DMS79 treated with DMSO at 0.1 percent for 48 hours (cell line): ENCODE results near the gene OR51G2.
"Not testable (repeated sequence)": the region's sequence is repeated elsewhere in the genome, so short reads cannot be mapped to it uniquely, and the experiment has no call there.

Experiments used
- DNase-seq: peaks from one replicate; lab custom pipeline; 2025; lab: John Stamatoyannopoulos, UW

The OR51G2 gene

GRCh38 chr11:4919250-4919649 is at the start of gene OR51G2:
TSS of gene OR51G2 (minus strand) at chr11:4919350. CDS start at chr11:4915663, 3,687 bp downstream.
- no peak for DNase-seq

- DNase-seq: no peak
Measured at GRCh38 chr11:4962816-4963215, 43.7 kb upstream of the OR51G2 start.

DNA sequence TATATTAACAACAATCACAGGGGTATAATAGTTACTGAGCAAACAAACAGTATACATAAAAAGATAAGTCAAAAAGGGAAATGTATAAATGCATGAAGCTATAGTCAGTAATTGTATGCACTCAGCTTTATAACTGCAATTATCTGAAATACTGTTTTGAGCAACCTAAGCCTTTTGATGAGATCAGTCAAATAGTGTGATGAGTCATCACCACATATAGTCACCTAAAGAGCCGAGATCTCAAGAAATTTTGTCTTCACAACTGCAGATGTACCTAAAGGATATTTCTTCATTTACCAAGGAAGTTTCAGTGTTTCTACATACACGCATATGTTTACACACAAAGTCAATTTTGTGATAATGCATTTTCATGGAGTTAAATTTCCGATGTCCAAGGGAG is 41.7 kb upstream of the OR51G2 start:
- no peak for DNase-seq

DNA sequence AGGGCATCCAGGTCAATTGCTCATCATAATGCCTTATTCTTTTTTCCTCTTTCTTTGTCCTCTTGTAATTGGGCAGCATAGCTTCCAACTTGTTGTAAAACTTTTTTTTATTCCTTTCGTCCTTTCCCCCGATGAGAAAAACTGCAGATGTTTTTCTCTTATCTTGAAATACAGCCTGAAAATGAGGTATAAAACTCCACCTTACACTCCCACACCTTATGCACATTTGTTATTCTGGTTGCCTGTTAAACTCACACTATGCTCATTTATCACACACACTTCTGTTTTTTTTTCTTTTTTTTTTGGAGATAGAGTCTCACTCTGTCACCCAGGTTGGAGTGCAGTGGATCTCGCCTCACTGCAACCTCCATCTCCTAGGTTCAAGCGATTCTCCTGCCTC is 38.2 kb upstream of the OR51G2 start:
- DNase-seq: no peak

DNA sequence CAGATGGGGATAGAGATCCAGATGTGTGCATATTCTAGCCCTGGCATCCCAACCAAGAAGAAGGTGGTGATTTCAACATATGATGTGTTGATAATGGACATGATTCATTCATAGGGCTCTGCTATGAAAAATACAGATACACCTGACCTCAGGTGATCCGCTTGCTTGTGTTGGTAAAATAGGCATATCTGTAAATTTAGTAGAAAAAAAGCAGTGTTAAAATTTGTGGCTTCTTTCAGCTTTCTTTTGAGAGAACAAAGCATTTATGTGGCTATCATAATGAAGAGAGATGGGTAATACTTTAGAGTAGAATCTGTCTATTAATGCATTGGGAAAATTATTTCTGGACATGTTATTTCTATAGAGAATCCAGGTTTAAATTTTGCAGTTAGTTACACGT is 36.5 kb upstream of the OR51G2 start, which contains the start of gene OR51A2:
TSS of gene OR51A2 (minus strand) at position 101 of the 400 bp plus-strand sequence. CDS start at position 101, 0 bp downstream.
- DNase-seq: not testable (repeated sequence)

DNA sequence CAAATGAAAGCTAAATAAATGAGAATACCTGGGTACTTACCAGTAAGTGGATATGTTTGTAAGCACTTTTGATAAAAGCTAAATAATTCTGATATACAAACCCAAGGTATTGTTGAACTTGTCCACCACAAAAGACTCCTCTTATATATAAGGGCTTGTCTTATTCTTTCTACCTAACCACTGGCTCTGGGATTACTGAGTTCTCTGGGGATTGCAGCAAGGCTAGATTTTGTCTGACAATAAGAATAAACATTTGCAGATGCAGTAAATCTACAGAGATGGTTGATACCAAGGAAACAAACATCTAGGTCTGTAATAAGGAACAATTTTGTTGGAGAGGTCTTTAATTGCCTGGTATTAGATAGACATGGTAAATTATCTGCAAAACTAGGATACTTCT is 28.4 kb upstream of the OR51G2 start, which contains the start of gene OR51A4:
TSS of gene OR51A4 (minus strand) at position 101 of the 400 bp plus-strand sequence. CDS start 505 bp downstream, outside the sequence.
- DNase-seq: no peak

GRCh38 chr11:4936745-4937144 is 17.6 kb upstream of the OR51G2 start:
- no peak for DNase-seq

GRCh38 chr11:4932751-4933150 is 13.6 kb upstream of the OR51G2 start:
- DNase-seq: no peak

DNA sequence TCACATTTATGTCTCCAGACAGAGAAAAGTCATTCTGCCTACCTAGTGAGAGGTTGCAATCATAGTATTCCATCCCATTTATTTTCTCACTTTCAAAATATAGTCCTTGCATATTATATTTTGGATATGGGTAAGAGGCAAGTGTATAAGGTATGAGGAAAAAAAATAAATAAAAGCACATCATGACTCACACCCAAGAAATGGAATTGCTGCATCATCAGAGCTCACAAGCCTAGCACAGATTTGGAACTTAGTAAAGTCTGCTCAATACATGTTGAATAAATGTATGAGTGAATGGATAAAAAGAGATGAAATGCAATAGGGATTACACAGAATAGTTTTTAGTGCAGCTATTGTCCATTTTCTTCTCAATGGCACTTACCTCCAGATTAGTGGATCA is 7.5 kb upstream of the OR51G2 start:
- DNase-seq: no peak

DNA sequence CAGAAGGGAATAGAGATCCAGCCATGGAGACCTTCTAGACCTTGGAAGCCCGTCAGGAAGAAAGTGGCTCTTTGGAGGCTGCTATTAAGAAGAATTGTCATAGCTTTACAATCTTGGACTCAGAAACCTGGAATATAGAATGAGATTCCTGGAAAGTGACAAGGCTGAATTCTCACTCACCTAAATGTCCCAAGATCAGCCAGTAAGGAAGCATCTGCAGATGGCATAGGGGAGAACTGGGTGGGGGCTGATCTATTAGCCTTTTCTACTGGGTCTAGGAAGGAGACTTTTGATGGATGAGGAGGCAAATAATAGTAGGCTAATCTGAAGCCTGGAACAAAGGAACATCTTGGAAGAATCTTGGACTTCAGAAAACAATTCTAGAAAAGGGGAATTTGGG is 5.1 kb upstream of the OR51G2 start, which contains the start of gene OR51G1:
TSS of gene OR51G1 (minus strand) at position 101 of the 400 bp plus-strand sequence. CDS start at position 101, 0 bp downstream.
- DNase-seq: no peak

DNA sequence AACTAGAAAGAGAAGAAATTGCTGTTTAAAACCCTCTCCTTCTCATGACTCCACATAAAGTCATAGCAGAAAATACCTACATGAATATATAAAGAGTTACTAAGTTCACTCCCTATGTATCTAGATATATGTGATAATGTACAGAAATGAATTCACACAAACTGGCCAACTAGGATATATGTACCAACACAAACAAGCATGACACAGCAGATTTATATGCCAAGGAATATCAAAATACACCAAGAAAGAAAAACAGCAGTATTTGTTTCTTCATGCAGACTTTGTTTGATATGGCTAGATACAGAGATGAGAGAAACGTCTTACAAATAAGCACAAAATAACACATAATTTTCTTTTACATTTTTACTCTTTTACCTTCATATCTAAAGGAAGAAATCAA is 3.2 kb upstream of the OR51G2 start:
- no peak for DNase-seq

GRCh38 chr11:4921796-4922195 is 2.6 kb upstream of the OR51G2 start:
- DNase-seq: no peak

DNA sequence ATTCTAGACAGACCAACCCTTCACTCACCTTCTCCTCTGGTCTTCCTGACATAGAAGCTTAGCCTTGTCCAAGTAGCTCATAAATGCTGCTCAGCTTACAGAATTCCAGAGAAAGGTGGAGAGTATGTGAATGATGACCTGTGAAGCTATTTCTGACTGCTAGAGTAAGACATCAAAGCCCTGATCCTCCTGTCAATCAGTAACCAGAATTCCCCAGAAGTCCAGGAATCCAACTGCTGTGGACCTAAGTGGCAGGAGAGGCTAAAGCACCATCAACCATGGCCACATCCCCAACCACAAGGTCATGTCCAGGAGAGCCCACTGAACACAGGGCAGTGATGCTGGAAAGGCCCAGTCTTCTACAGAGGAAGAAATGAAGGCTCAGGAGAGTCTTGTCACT is 2.6 kb downstream of the OR51G2 start:
- no peak for DNase-seq

DNA sequence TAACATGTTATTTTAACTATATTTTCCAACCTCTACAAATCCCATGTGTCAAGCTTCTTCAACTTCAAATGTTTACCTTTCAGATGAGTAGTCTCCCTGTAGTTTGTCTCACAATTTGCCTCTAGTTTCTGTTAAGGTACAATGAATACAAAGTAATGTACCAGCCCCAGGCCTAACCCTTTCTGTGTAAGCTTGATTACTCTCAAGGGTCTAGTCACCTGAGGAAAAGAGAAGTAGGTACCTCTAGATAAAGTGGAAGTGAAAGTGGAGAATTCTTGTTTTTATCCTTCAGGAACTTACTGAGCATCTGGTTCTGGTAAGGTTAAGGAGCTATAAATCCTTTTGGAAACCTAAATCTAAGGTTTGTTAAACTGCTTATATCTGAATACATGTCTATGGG is 15.7 kb downstream of the OR51G2 start, which contains the start of gene OR51A7:
TSS of gene OR51A7 (plus strand) at position 300 of the 400 bp plus-strand sequence. CDS start 3,587 bp downstream, outside the sequence.
- DNase-seq: peak; percentile 42

DNA sequence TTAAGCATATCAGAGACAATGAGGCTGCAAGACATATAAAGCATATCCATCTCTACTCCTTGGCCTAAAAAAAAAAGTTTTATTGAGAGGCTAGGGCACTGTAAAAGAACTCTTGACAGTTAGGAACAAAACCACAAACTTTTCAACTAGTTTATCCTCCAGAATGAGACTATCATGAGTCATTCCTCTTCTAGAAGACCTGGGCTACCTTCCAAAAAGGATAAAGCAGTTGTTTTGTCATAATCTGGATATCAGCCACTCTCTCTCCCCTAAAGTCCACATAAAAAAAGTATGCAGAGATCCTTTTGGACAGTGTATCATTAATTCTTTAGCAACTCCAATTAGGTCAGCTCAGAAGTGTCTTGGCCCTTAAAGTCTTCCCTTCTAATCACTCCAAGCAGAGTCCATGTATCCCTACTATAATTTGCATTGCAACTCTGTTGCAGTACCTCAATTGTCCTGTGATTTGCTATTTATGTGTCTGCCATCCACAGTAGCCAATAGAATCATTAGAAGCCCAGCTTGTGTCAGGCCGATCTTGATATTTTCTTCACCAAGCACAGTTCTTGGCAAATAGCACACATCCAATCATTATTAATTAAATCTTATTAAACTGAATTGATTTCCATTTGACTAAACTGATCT is 27.0 kb downstream of the OR51G2 start:
- DNase-seq: no peak

DNA sequence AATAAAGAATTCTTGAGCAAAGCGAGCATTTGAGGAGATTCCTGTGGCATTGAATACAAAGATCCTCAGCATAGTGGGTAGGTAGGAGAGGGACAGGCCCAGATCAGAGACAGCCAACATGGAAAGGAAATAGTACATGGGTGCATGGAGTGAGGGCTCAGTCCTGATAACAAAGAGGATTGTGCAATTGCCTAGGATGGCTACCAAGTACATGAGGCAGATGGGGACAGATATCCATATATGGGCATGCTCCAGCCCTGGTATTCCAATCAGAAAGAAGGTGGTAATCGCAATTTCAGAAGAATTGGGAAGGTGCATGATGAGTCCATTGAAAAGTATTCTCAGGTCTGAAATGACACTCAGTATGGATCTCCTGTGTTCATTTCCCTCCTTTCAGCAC is 28.9 kb downstream of the OR51G2 start:
- no peak for DNase-seq

DNA sequence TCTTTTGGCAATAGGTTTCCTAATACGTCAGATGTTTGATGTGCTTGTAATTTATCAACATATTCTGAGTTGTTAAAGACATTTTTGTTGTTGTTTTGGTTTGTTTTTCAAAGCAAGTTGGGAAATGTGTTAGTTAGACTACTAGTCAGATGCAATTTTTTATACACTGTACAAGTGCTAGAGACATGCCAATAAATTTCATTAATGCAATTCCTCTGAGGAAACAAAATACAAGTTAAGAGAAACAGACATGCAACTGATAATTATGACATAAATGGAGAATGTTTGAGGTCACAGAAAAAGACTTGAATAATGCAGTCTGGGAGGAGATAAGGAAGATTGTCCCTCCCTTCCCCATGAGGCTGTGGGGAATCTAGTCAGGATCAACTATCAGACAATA is 31.6 kb downstream of the OR51G2 start:
- no peak for DNase-seq

- DNase-seq: no peak
Measured at GRCh38 chr11:4886186-4886585, 33.0 kb downstream of the OR51G2 start.

GRCh38 chr11:4884361-4884760 is 34.8 kb downstream of the OR51G2 start:
- no peak for DNase-seq

DNA sequence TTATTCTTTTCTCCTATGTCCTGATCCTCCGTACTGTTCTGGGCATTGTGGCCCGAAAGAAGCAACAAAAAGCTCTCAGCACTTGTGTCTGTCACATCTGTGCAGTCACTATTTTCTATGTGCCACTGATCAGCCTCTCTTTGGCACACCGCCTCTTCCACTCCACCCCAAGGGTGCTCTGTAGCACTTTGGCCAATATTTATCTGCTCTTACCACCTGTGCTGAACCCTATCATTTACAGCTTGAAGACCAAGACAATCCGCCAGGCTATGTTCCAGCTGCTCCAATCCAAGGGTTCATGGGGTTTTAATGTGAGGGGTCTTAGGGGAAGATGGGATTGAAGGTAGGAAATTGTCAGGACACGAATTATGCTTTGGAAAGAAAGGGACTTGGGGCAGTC is 36.6 kb downstream of the OR51G2 start:
- DNase-seq: no peak

GRCh38 chr11:4881860-4882500 is 37.2 kb downstream of the OR51G2 start, which contains the start of gene OR51T1:
TSS of gene OR51T1 (plus strand) at chr11:4881900. CDS start at chr11:4881900, 0 bp downstream.
- DNase-seq: no peak

GRCh38 chr11:4881188-4881587 is 38.0 kb downstream of the OR51G2 start:
- DNase-seq: no peak

DNA sequence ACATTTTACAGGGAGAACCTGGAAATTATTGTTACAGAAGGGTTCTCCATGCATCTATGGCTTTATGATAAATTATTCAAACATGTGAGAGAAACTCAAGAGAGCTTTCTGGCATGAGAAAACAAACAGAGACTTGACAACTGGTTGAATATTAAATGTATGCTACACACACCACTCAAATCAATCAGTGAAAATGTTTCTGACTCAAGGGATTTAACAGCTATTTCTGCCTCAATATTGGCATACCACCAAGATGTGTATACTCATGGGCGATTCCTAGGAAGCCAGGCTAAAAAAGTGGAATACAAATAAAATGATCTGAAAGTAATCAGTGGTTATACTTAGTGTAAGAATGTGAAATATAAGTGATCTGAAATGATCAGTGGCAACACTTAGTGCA is 53.3 kb downstream of the OR51G2 start:
- DNase-seq: peak; percentile 79
